ENCODE results near the gene UBASH3A.

Gene UBASH3A

DNA sequence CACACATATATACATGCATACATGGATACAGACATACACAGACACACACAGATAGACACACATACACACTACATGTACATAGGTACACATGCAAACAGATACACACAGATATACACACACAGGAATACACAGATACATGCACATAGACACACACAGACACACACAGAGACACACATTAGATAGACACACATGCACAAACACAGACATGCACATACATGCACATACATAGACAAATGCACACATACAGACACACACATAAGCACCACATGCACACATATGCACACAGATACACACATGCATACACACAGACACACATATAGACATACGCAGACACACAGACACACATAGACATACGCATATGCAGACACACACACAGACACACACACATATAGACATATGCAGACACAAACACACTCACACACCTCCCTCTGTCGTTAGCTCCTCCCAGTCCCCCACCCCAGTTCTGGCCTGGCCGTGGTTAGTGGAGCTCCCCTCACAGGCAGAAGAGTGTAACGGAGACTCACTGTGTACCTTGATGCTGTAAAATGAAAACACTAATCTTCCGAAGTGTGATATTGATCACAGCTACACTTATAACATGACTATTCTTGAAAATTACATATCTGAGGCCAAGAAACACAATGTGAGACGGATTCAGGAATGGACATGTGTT lies 7.6 kb downstream of the UBASH3A start:
- H3K9ac ChIP-seq (ENCODE audit: low read length), result no peak overlapping the region
- H3K27ac ChIP-seq (ENCODE audit: low read depth, low read length), result no peak overlapping the region
- H3K4me1 ChIP-seq (ENCODE audit: control insufficient read depth, insufficient read depth, low read length), result no peaks in the 10 kb centered on the region
- H3K36me3 ChIP-seq (ENCODE audit: control insufficient read depth, insufficient read depth, low read length), result no peaks in the 10 kb centered on the region
- peaks cover 3% of the 10 kb centered on the region for H3K27me3 ChIP-seq (ENCODE audit: control insufficient read depth, insufficient read depth, low read length)
- H3K4me3 ChIP-seq (ENCODE audit: low read length), result no peak overlapping the region

DNA sequence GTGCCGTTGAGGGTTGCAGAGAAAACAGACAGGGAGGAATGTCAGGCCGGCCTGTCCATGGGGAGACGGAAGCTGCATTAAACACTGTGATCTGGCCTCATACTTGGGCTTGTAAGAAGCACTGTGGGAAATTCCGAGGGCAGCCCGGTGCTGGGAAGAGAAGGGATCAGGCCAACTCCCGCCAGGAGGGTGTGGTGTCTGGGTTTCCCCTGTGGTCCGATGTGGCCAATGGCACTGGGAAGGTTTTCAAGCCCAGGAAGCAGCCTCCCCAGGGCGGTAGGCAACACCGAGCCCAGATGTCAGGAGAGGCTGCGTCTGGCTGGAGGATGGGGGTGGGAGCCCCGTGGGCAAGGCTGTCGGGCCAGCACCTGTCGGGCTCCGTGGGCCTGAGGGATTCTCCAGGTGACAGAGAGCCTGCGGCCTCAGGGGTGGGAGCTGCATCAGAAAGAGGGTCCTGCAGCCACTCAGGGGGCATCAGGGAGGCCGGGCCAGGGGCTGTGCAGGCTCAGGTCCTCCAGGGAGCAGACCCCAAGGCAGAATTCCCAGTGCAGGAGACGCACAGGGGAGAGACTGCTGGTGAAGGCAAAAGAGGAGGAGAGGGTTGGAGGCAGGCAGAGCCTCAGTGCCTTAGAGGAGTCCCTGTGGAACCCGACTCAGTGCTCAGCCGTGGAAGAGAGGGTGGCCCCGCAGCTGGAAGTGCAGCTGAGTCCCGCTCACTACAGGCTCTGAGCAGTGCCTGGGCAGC lies 8.4 kb downstream of the UBASH3A start:
- Histone ChIP-seq H3K4me1 (ENCODE audit: control insufficient read depth, insufficient read depth, low read length) (no peaks in the 10 kb centered on the region), H3K4me3 (ENCODE audit: low read length) (no peak overlapping the region), H3K9ac (ENCODE audit: low read length) (no peak overlapping the region), H3K27ac (ENCODE audit: low read depth, low read length) (no peak overlapping the region), H3K27me3 (ENCODE audit: control insufficient read depth, insufficient read depth, low read length) (peaks cover 3% of the 10 kb centered on the region), H3K36me3 (ENCODE audit: control insufficient read depth, insufficient read depth, low read length) (no peaks in the 10 kb centered on the region)

GRCh38 chr21:42412636-42412933 lies 8.9 kb downstream of the UBASH3A start:
- Histone ChIP-seq H3K27me3 (ENCODE audit: control insufficient read depth, insufficient read depth, low read length) (peaks cover 3% of the 10 kb centered on the region), H3K27ac (ENCODE audit: low read depth, low read length) (no peak overlapping the region), H3K36me3 (ENCODE audit: control insufficient read depth, insufficient read depth, low read length) (no peaks in the 10 kb centered on the region), H3K9ac (ENCODE audit: low read length) (no peak overlapping the region), H3K4me1 (ENCODE audit: control insufficient read depth, insufficient read depth, low read length) (no peaks in the 10 kb centered on the region), H3K4me3 (ENCODE audit: low read length) (no peak overlapping the region)

GRCh38 chr21:42413093-42413492 lies 9.4 kb downstream of the UBASH3A start:
- Histone ChIP-seq H3K4me1 (ENCODE audit: control insufficient read depth, insufficient read depth, low read length) (no peaks in the 10 kb centered on the region), H3K27ac (ENCODE audit: low read depth, low read length) (no peak overlapping the region), H3K36me3 (ENCODE audit: control insufficient read depth, insufficient read depth, low read length) (no peaks in the 10 kb centered on the region)

DNA sequence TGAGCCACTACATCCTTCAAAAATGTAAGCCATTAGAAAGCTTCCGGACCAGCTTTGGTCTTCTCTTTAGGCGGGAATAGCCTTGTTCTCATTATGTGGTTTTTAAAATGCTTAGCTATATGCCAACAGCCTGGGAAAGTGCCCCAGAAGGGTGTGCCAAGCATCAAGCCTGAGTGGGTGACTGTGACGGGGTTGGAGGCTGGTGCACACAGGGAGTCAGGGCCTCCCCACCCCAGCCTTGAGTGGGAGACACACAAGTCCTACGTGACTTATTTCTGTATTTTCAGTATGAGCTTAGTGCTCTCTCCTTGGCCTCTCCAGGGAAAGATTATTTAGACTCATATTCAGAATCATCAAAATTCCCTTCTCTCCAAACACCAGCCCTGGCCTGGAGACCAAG lies 9.8 kb downstream of the UBASH3A start:
- no peak overlapping the region for H3K4me3 ChIP-seq (ENCODE audit: low read length)
- H3K9ac ChIP-seq (ENCODE audit: low read length), result no peak overlapping the region
- no peaks in the 10 kb centered on the region for H3K36me3 ChIP-seq (ENCODE audit: control insufficient read depth, insufficient read depth, low read length)
- peaks cover 3% of the 10 kb centered on the region for H3K27me3 ChIP-seq (ENCODE audit: control insufficient read depth, insufficient read depth, low read length)
- no peak overlapping the region for H3K27ac ChIP-seq (ENCODE audit: low read depth, low read length)
- no peaks in the 10 kb centered on the region for H3K4me1 ChIP-seq (ENCODE audit: control insufficient read depth, insufficient read depth, low read length)

More at GRCh38 chr21:42413093-42413492, 9.4 kb downstream of the UBASH3A start:
- Histone ChIP-seq H3K27me3 (ENCODE audit: control insufficient read depth, insufficient read depth, low read length) (peaks cover 3% of the 10 kb centered on the region), H3K9ac (ENCODE audit: low read length) (no peak overlapping the region), H3K4me3 (ENCODE audit: low read length) (no peak overlapping the region)

DNA sequence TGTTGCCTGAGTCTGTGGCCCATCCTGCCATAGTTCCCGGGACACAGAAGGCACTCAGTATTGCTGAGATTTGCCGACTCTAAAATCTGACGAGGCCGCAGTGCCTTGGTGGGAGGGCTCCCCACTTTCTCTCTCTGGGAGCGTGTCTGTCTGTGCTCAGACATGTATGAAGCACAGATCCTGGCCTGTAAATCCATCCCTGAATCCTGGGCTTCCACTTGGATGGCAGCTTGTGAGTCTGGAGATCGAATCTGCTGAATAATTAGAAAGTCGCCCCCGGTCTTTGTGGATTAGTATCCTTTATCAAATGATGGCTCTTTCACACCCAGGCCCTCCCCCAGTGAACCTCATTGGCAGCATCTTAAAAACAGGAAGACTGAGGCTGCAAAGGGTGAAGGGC lies 10.4 kb downstream of the UBASH3A start:
- H3K9ac ChIP-seq (ENCODE audit: low read length), result no peak overlapping the region
- H3K36me3 ChIP-seq (ENCODE audit: control insufficient read depth, insufficient read depth, low read length), result no peaks in the 10 kb centered on the region
- peaks cover 3% of the 10 kb centered on the region for H3K27me3 ChIP-seq (ENCODE audit: control insufficient read depth, insufficient read depth, low read length)
- no peaks in the 10 kb centered on the region for H3K4me1 ChIP-seq (ENCODE audit: control insufficient read depth, insufficient read depth, low read length)
- H3K4me3 ChIP-seq (ENCODE audit: low read length), result no peak overlapping the region
- no peak overlapping the region for H3K27ac ChIP-seq (ENCODE audit: low read depth, low read length)

GRCh38 chr21:42414553-42414927 lies 10.8 kb downstream of the UBASH3A start:
- Histone ChIP-seq H3K27ac (ENCODE audit: low read depth, low read length) (no peak overlapping the region), H3K36me3 (ENCODE audit: control insufficient read depth, insufficient read depth, low read length) (no peaks in the 10 kb centered on the region), H3K27me3 (ENCODE audit: control insufficient read depth, insufficient read depth, low read length) (peaks cover 3% of the 10 kb centered on the region), H3K4me1 (ENCODE audit: control insufficient read depth, insufficient read depth, low read length) (no peaks in the 10 kb centered on the region), H3K4me3 (ENCODE audit: low read length) (no peak overlapping the region), H3K9ac (ENCODE audit: low read length) (no peak overlapping the region)

GRCh38 chr21:42414928-42415769 lies 11.4 kb downstream of the UBASH3A start:
- Histone ChIP-seq H3K27me3 (ENCODE audit: control insufficient read depth, insufficient read depth, low read length) (peaks cover 3% of the 10 kb centered on the region), H3K27ac (ENCODE audit: low read depth, low read length) (no peak overlapping the region), H3K4me3 (ENCODE audit: low read length) (no peak overlapping the region), H3K4me1 (ENCODE audit: control insufficient read depth, insufficient read depth, low read length) (no peaks in the 10 kb centered on the region), H3K36me3 (ENCODE audit: control insufficient read depth, insufficient read depth, low read length) (no peaks in the 10 kb centered on the region), H3K9ac (ENCODE audit: low read length) (no peak overlapping the region)

- Histone ChIP-seq H3K27me3 (ENCODE audit: control insufficient read depth, insufficient read depth, low read length) (no peaks in the 10 kb centered on the region), H3K4me3 (ENCODE audit: low read length) (no peak overlapping the region), H3K9ac (ENCODE audit: low read length) (no peak overlapping the region), H3K27ac (ENCODE audit: low read depth, low read length) (no peak overlapping the region), H3K4me1 (ENCODE audit: control insufficient read depth, insufficient read depth, low read length) (no peaks in the 10 kb centered on the region), H3K36me3 (ENCODE audit: control insufficient read depth, insufficient read depth, low read length) (no peaks in the 10 kb centered on the region)
Observed at GRCh38 chr21:42417533-42417932, 13.8 kb downstream of the UBASH3A start.

GRCh38 chr21:42418886-42419285 lies 15.2 kb downstream of the UBASH3A start:
- no peaks in the 10 kb centered on the region for H3K36me3 ChIP-seq (ENCODE audit: control insufficient read depth, insufficient read depth, low read length)
- H3K4me1 ChIP-seq (ENCODE audit: control insufficient read depth, insufficient read depth, low read length), result no peaks in the 10 kb centered on the region
- no peak overlapping the region for H3K9ac ChIP-seq (ENCODE audit: low read length)
- H3K27me3 ChIP-seq (ENCODE audit: control insufficient read depth, insufficient read depth, low read length), result no peaks in the 10 kb centered on the region
- no peak overlapping the region for H3K27ac ChIP-seq (ENCODE audit: low read depth, low read length)
- H3K4me3 ChIP-seq (ENCODE audit: low read length), result no peak overlapping the region

DNA sequence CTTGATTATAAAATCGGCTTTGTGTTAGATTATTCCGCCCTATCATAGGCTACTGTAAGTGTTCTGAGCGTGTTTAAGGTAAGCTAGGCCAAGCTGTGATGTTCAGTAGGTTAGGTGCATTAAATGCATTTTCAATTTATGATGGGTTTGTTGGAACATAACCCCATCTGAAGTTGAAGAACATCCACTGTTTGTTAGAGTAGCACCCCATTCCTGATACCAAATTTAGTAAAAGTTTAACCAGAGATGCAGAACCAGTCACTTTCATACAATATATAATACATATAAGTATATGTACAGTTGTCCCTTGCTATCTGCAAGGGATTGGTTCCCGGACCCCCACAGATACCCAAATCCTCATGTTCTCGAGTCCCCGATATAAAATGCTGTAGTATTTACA lies 16.1 kb downstream of the UBASH3A start:
- Histone ChIP-seq H3K4me3 (ENCODE audit: low read length) (no peak overlapping the region), H3K27me3 (ENCODE audit: control insufficient read depth, insufficient read depth, low read length) (no peaks in the 10 kb centered on the region), H3K27ac (ENCODE audit: low read depth, low read length) (no peak overlapping the region), H3K9ac (ENCODE audit: low read length) (no peak overlapping the region), H3K4me1 (ENCODE audit: control insufficient read depth, insufficient read depth, low read length) (no peaks in the 10 kb centered on the region), H3K36me3 (ENCODE audit: control insufficient read depth, insufficient read depth, low read length) (no peaks in the 10 kb centered on the region)

DNA sequence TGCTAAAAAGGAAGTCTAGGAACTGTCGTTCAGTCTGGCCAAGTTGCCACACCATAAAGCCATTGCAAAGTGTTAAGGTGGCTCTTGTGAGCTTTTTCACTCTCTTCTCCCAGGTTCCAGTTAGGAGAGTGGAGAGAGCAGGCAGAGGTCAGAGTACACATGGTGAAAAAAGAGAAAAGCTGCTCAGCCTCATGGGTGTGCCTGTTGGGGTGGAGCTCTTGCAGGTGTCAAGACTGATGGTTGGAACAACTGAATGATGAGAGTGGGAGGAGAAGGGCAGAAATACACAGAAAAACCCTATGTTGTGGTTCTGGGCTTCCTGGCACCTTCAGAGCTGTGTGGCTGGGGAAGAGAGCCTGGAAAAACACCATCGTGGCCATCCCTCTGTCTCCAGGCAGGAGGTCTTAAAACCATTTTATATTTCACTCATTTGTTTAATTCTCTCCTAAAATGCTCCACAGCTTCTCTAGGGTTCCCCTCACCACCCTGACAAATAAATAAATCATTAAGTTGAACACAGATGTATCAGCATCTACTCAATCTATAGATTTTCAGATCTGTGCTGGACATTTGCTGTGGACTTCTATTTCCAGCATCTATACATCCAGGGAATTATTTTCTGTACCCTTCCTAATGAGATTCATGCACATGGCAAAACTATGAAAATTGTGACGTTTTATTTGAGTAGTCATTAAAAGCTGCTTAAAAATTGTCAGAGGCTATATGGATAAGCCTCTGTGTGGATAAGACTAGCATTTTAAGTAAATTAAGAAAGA lies 17.5 kb downstream of the UBASH3A start:
- no peaks in the 10 kb centered on the region for H3K27me3 ChIP-seq (ENCODE audit: control insufficient read depth, insufficient read depth, low read length)
- no peak overlapping the region for H3K27ac ChIP-seq (ENCODE audit: low read depth, low read length)
- H3K4me1 ChIP-seq (ENCODE audit: control insufficient read depth, insufficient read depth, low read length), result no peaks in the 10 kb centered on the region

More for the DNA sequence above, 17.5 kb downstream of the UBASH3A start:
- H3K4me3 ChIP-seq (ENCODE audit: low read length), result no peak overlapping the region
- H3K36me3 ChIP-seq (ENCODE audit: control insufficient read depth, insufficient read depth, low read length), result no peaks in the 10 kb centered on the region
- H3K9ac ChIP-seq (ENCODE audit: low read length), result no peak overlapping the region

All from rectal smooth muscle tissue (tissue), 1 donor.